WTC11 (cell line): ENCODE data around the gene EHBP1. TPM values are rescaled to one million over a fixed set of nuclear protein-coding genes. Genes with fewer than 3 reads are reported as not detected.

Source experiments
- ATAC-seq: fragments of 200-7000 bp; cut with Tn5 transposase; 2 replicates; pipeline ENCODE4 v1.10.0; 2021; ENCODE audit warnings: mild to moderate bottlenecking, moderate library complexity
- CTCF ChIA-PET: fragments of 300-600 bp; sonication (Branson Sonifier 250); formaldehyde crosslinking; loops from one replicate; lab custom pipeline; 2021; ENCODE audit warnings: antibody characterized with exemption; lab: Charles Lee
- POLR2A ChIA-PET: fragments of 350-600 bp; sonication (Branson Sonifier 250); formaldehyde crosslinking; loops from one replicate; lab custom pipeline; 2021; ENCODE audit warnings: antibody characterized with exemption; lab: Charles Lee
- DNase-seq: peaks from one replicate; pipeline ENCODE4 v3.0.0; 2021; ENCODE audit warnings: low spot score
- H3K27ac Mint-ChIP-seq: 2 replicates; pipeline ENCODE4 v1.8.0; 2021; ENCODE audit warnings: mixed read lengths
- H3K27me3 Mint-ChIP-seq: 2 replicates; pipeline ENCODE4 v1.8.0; 2021; ENCODE audit warnings: low read depth, mild to moderate bottlenecking, moderate library complexity, mixed read lengths
- H3K36me3 Mint-ChIP-seq: 2 replicates; pipeline ENCODE4 v1.8.0; 2021; ENCODE audit warnings: mixed read lengths
- H3K4me1 Mint-ChIP-seq: 2 replicates; pipeline ENCODE4 v1.8.0; 2022; ENCODE audit warnings: mixed read lengths
- H3K4me3 Mint-ChIP-seq: 2 replicates; pipeline ENCODE4 v1.8.0; 2021; ENCODE audit warnings: mild to moderate bottlenecking, moderate library complexity, mixed read lengths
- H3K9me3 Mint-ChIP-seq: 2 replicates; pipeline ENCODE4 v1.8.0; 2021; ENCODE audit warnings: mixed read lengths
- ATF6 ChIP-seq: sonication (generic); formaldehyde crosslinking; IDR thresholded peaks from 2 replicates; pipeline ENCODE4 v1.8.1; 2023; ENCODE audit warnings: mild to moderate bottlenecking, missing genetic modification reagents
- CBFB ChIP-seq: sonication (generic); formaldehyde crosslinking; IDR thresholded peaks from 2 replicates; pipeline ENCODE4 v1.8.1; 2022; ENCODE audit warnings: mild to moderate bottlenecking, low read depth, missing genetic modification reagents
- CREB1 ChIP-seq: sonication (generic); formaldehyde crosslinking; IDR thresholded peaks from 2 replicates; pipeline ENCODE4 v1.8.0; 2023; ENCODE audit warnings: mild to moderate bottlenecking, missing genetic modification reagents
- E2F5 ChIP-seq: sonication (generic); formaldehyde crosslinking; IDR thresholded peaks from 2 replicates; pipeline ENCODE4 v1.8.1; 2022; ENCODE audit warnings: mild to moderate bottlenecking, moderate library complexity, missing genetic modification reagents
- GABPB1 ChIP-seq: sonication (generic); formaldehyde crosslinking; IDR thresholded peaks from 2 replicates; pipeline ENCODE4 v1.8.1; 2023; ENCODE audit warnings: mild to moderate bottlenecking, missing genetic modification reagents
- GTF2I ChIP-seq: fragments of 250-450 bp; sonication (Bioruptor Pico); conservative IDR thresholded peaks from 2 replicates; pipeline ENCODE4 v1.4.0; 2021; ENCODE audit warnings: mild to moderate bottlenecking
- HMGA2 ChIP-seq: fragments of 250-450 bp; sonication (Bioruptor Pico); IDR thresholded peaks from 2 replicates; pipeline ENCODE4 v1.4.0; 2021; ENCODE audit warnings: mild to moderate bottlenecking, moderate library complexity
- MLX ChIP-seq: sonication (generic); formaldehyde crosslinking; IDR thresholded peaks from 2 replicates; pipeline ENCODE4 v1.8.1; 2023; ENCODE audit warnings: mild to moderate bottlenecking, missing genetic modification reagents, moderate library complexity
- NFATC4 ChIP-seq: fragments of 250-450 bp; sonication (Bioruptor Pico); IDR thresholded peaks from 2 replicates; pipeline ENCODE4 v1.9.0; 2021; ENCODE audit warnings: mild to moderate bottlenecking
- NR3C1 ChIP-seq: sonication (generic); formaldehyde crosslinking; conservative IDR thresholded peaks from 2 replicates; pipeline ENCODE4 v1.8.1; 2023; ENCODE audit warnings: low read depth, mild to moderate bottlenecking, missing genetic modification reagents
- RORB ChIP-seq: fragments of 250-450 bp; sonication (Bioruptor Pico); IDR thresholded peaks from 2 replicates; pipeline ENCODE4 v1.9.0; 2021; ENCODE audit warnings: mild to moderate bottlenecking
- TEAD4 ChIP-seq: sonication (generic); formaldehyde crosslinking; IDR thresholded peaks from 2 replicates; pipeline ENCODE4 v1.8.0; 2022; ENCODE audit warnings: mild to moderate bottlenecking, missing genetic modification reagents
- ZBTB21 ChIP-seq: sonication (generic); formaldehyde crosslinking; IDR thresholded peaks from 2 replicates; pipeline ENCODE4 v1.8.1; 2023; ENCODE audit warnings: mild to moderate bottlenecking, missing genetic modification reagents, borderline replicate concordance
- ZNF396 ChIP-seq: fragments of 250-450 bp; sonication (Bioruptor Pico); IDR thresholded peaks from 2 replicates; pipeline ENCODE4 v1.8.0; 2021; ENCODE audit warnings: mild to moderate bottlenecking, moderate library complexity, borderline replicate concordance
- ZNF416 ChIP-seq: fragments of 250-450 bp; sonication (Bioruptor Pico); IDR thresholded peaks from 2 replicates; pipeline ENCODE4 v1.9.0; 2021; ENCODE audit warnings: mild to moderate bottlenecking, inconsistent platforms
- ZNF423 ChIP-seq: fragments of 250-450 bp; sonication (Bioruptor Pico); IDR thresholded peaks from 2 replicates; pipeline ENCODE4 v2.1.2; 2022; ENCODE audit warnings: mild to moderate bottlenecking, moderate library complexity
- total RNA-seq: library from RNA; stranded (reverse); gene quantifications from 3 replicates; pipeline ENCODE4 v1.2.3, GENCODE V29; 2021
- TF ChIP-seq, protein P1 (sequence below): sonication (generic); formaldehyde crosslinking; IDR thresholded peaks from 2 replicates; pipeline ENCODE4 v1.8.0; 2022; ENCODE audit warnings: mild to moderate bottlenecking, missing genetic modification reagents
- TF ChIP-seq, protein P2 (sequence below): sonication (generic); formaldehyde crosslinking; IDR thresholded peaks from 2 replicates; pipeline ENCODE4 v1.8.1; 2023; ENCODE audit warnings: mild to moderate bottlenecking, moderate library complexity, missing genetic modification reagents
- TF ChIP-seq, protein P3 (sequence below): sonication (generic); formaldehyde crosslinking; IDR thresholded peaks from 2 replicates; pipeline ENCODE4 v1.8.1; 2022; ENCODE audit warnings: missing genetic modification reagents, borderline replicate concordance
- TF ChIP-seq, protein P4 (sequence below): fragments of 250-450 bp; sonication (Bioruptor Pico); IDR thresholded peaks from 2 replicates; pipeline ENCODE4 v1.9.0; 2021; ENCODE audit warnings: moderate library complexity, mild to moderate bottlenecking, inconsistent platforms, borderline replicate concordance

EHBP1 gene
- total RNA-seq, 1 experiment from 2014 or later: 36.4 TPM

DNA sequence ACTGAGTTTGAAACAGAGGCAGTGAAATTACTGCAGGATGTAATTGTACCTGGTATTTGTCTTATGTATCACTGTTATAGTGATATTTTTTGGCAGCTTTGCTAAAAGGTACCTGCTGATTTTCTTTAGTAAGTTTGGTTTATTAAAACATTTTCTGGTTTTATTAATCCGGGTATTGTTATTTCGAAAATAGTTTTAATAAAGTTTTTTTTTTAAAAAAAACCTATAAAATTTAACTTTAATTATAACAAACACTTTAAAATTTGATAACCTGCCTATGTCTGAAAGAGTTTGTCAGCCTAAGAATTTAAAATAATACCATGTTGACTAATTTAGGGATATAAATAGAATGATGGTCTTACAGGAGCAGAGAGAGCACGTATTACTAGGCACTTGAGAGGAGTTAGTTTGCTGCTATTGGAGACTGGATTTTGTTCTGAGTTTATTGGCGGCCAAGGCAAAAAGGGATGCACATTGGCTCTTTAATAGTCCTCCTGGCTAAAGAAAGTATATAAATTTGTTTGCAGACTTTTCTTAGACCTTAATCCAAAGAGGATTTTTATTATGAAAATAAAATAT, 12.1 kb downstream of the EHBP1 start:
- peaks cover 11% of the 10 kb centered on the region for H3K36me3 Mint-ChIP-seq
- H3K27ac Mint-ChIP-seq: no peak overlapping the region
- H3K27me3 Mint-ChIP-seq: no peaks in the 10 kb centered on the region
- peaks cover 3% of the 10 kb centered on the region for H3K9me3 Mint-ChIP-seq
- no peak for ATAC-seq
- ChIA-PET CTCF (no interaction called here), POLR2A (no interaction called here)
- no peak overlapping the region for H3K4me3 Mint-ChIP-seq
- no peak for DNase-seq
- H3K4me1 Mint-ChIP-seq: no peaks in the 10 kb centered on the region
- TF ChIP-seq NR3C1: no peak
- TF ChIP-seq, protein P1, sequence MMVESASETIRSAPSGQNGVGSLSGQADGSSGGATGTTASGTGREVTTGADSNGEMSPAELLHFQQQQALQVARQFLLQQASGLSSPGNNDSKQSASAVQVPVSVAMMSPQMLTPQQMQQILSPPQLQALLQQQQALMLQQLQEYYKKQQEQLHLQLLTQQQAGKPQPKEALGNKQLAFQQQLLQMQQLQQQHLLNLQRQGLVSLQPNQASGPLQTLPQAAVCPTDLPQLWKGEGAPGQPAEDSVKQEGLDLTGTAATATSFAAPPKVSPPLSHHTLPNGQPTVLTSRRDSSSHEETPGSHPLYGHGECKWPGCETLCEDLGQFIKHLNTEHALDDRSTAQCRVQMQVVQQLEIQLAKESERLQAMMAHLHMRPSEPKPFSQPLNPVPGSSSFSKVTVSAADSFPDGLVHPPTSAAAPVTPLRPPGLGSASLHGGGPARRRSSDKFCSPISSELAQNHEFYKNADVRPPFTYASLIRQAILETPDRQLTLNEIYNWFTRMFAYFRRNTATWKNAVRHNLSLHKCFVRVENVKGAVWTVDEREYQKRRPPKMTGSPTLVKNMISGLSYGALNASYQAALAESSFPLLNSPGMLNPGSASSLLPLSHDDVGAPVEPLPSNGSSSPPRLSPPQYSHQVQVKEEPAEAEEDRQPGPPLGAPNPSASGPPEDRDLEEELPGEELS (CRISPR knock-in tag): no peak

DNA sequence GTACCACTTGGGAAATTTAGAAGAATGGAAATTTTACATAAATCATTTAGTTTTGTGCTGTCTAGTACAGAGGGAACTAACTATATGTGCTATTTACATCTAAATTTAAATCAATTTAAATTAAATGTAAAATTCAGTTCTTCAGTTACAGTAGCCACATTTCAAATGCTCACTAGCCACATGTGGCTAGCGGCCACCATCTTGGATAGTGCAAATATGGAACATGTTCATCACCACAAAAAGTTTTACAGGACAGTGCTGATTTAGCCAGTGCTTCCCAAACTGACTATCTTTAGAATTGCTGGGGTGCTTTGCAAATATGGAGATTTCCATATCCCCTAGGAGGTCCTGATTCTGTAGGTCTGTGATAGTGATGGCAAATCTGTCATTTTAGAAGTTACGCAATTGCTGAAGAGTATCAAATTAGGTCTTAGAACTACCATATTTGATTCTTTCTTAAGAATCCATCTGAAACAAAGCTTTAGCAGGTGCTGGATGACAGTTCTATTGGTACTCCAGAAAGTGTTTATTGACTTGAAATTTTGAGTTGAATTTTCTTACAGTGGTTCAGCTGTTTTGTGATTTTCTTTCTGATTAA, 12.8 kb downstream of the EHBP1 start:
- Mint-ChIP-seq H3K27ac (no peak overlapping the region), H3K27me3 (no peaks in the 10 kb centered on the region)
- no peak for ATAC-seq
- DNase-seq: no peak
- ChIA-PET CTCF (no interaction called here), POLR2A (no interaction called here)
- TF ChIP-seq TEAD4 (CRISPR knock-in tag) (no peak), ZNF423 (no peak), NR3C1 (no peak), GTF2I (no peak), NFATC4 (CRISPR knock-in tag) (no peak), HMGA2 (no peak), RORB (CRISPR knock-in tag) (no peak), ZNF396 (CRISPR knock-in tag) (no peak)
- TF ChIP-seq, all 79 proteins: peak for 0
- H3K36me3 Mint-ChIP-seq: peaks cover 18% of the 10 kb centered on the region
- H3K9me3 Mint-ChIP-seq: peaks cover 10% of the 10 kb centered on the region
- no peak overlapping the region for H3K4me3 Mint-ChIP-seq
- no peaks in the 10 kb centered on the region for H3K4me1 Mint-ChIP-seq

DNA sequence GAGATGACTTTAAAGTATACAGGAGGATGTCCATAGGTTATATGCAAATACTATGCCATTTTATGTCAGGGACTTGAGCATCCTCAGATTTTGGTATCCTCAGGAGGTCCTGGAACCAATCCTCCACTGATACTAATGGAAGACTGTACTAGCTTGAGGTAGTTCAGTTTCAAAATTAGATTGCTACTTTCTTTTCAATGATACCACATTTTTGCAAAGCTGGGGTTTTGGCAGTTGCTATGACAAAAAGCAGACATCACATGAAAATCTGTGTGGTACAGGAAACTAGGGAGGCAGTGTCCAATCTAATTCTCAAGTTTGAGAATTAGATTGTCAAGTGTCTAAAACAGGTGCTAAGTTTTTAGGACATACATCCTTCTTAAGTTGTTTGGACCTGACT, 14.2 kb downstream of the EHBP1 start:
- Mint-ChIP-seq H3K27ac (no peak overlapping the region), H3K27me3 (no peaks in the 10 kb centered on the region), H3K9me3 (peaks cover 20% of the 10 kb centered on the region), H3K4me3 (no peak overlapping the region), H3K4me1 (peaks cover 11% of the 10 kb centered on the region), H3K36me3 (peaks cover 26% of the 10 kb centered on the region)
- TF ChIP-seq ZBTB21 (no peak), ATF6 (CRISPR knock-in tag) (no peak), CREB1 (CRISPR knock-in tag) (no peak)
- CTCF ChIA-PET: no interaction called here
- POLR2A ChIA-PET: no interaction called here
- no peak for DNase-seq
- no peak for ATAC-seq

DNA sequence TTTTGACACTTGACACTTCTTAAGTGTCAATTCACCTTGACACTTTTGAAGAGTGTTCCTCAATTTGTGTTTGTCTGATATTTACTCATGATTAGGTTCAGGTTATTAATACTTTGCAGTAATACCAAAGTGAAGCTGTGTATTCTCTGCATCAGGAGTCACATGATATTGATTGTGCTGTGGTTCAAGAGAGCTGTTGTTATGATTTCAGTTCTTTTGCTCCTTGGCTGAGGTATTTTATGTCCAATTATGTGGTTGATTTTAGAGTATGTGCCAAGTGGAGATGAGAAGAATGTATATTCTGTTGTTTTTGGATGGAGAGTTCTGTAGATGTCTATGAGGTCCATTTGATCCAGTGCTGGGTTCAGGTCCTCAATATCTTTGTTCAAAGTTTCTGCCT, 17.2 kb downstream of the EHBP1 start:
- Mint-ChIP-seq H3K27ac (no peak overlapping the region), H3K4me3 (no peak overlapping the region), H3K27me3 (no peaks in the 10 kb centered on the region), H3K36me3 (peaks cover 22% of the 10 kb centered on the region), H3K4me1 (peaks cover 20% of the 10 kb centered on the region), H3K9me3 (peaks cover 20% of the 10 kb centered on the region)
- DNase-seq (no peak), ATAC-seq (no peak)
- POLR2A ChIA-PET: no interaction called here
- CTCF ChIA-PET: no interaction called here
- TF ChIP-seq ZNF416 (CRISPR knock-in tag): no peak
- TF ChIP-seq MLX (CRISPR knock-in tag): no peak
- no peak for TF ChIP-seq CBFB (CRISPR knock-in tag)
- TF ChIP-seq, protein P2, sequence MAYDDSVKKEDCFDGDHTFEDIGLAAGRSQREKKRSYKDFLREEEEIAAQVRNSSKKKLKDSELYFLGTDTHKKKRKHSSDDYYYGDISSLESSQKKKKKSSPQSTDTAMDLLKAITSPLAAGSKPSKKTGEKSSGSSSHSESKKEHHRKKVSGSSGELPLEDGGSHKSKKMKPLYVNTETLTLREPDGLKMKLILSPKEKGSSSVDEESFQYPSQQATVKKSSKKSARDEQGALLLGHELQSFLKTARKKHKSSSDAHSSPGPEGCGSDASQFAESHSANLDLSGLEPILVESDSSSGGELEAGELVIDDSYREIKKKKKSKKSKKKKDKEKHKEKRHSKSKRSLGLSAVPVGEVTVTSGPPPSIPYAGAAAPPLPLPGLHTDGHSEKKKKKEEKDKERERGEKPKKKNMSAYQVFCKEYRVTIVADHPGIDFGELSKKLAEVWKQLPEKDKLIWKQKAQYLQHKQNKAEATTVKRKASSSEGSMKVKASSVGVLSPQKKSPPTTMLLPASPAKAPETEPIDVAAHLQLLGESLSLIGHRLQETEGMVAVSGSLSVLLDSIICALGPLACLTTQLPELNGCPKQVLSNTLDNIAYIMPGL (CRISPR knock-in tag): no peak
- TF ChIP-seq E2F5 (CRISPR knock-in tag): no peak
- TF ChIP-seq, protein P3, sequence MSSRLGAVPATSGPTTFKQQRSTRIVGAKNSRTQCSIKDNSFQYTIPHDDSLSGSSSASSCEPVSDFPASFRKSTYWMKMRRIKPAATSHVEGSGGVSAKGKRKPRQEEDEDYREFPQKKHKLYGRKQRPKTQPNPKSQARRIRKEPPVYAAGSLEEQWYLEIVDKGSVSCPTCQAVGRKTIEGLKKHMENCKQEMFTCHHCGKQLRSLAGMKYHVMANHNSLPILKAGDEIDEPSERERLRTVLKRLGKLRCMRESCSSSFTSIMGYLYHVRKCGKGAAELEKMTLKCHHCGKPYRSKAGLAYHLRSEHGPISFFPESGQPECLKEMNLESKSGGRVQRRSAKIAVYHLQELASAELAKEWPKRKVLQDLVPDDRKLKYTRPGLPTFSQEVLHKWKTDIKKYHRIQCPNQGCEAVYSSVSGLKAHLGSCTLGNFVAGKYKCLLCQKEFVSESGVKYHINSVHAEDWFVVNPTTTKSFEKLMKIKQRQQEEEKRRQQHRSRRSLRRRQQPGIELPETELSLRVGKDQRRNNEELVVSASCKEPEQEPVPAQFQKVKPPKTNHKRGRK: no peak
- TF ChIP-seq, protein P4, sequence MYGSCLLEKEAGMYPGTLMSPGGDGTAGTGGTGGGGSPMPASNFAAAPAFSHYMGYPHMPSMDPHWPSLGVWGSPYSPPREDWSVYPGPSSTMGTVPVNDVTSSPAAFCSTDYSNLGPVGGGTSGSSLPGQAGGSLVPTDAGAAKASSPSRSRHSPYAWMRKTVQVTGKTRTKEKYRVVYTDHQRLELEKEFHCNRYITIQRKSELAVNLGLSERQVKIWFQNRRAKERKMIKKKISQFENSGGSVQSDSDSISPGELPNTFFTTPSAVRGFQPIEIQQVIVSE: no peak
- no peak for TF ChIP-seq GABPB1 (CRISPR knock-in tag)
